Epithelial cell of esophagus (primary cell): ENCODE measurements around the gene BNIP5.

Source experiments
- DNase-seq: peaks from one replicate; pipeline ENCODE4 v3.0.0; 2010; ENCODE audit warnings: low read depth
- H3K4me3 ChIP-seq: 2 replicates; pipeline ENCODE4 v1.5.1; 2011; ENCODE audit warnings: mild to moderate bottlenecking, low read length, control low read depth
- CTCF ChIP-seq: IDR thresholded peaks from 2 replicates; pipeline ENCODE4 v1.5.1; 2011; ENCODE audit warnings: low read depth, mild to moderate bottlenecking, low read length, control low read depth, inconsistent platforms; ENCODE audit not compliant: insufficient read depth; ENCODE audit errors: missing control alignments

Gene BNIP5

GRCh38 chr6:36335465-36336207, 1.1 kb downstream of the BNIP5 start:
- peak; percentile 11 for DNase-seq
- TF ChIP-seq CTCF, result no peak
- no peak overlapping the region for H3K4me3 ChIP-seq

DNA sequence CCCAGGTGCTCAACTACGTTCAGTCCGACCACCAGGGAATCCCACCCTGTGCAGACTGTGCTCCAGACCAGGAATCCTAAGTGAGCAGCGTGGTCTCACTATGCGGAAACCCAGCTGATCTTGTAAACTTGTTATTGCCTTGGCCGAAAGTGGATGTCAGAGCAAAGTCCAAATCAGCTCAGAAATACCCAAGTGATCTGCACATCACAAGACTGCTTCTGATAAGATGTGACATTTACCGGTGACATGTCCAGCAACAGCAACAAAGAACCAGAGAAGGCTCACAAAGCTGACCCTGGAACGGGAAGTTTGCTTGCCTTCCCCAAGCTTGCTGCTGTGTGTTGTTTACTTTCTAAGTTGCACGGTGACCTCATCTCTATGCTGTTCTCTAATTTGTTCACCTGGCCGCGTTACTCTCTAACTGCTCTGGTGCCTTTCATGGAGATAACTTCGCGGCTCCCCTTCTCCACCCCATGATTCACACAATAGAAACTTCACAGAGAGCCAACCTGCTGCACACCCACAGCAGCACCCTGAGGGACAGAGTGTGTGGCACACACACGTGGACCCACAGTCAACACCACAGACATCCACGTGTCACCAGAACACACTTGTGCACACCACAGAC, 1.7 kb downstream of the BNIP5 start:
- peak; percentile 72 for DNase-seq
- no peak overlapping the region for H3K4me3 ChIP-seq
- TF ChIP-seq CTCF, result no peak

DNA sequence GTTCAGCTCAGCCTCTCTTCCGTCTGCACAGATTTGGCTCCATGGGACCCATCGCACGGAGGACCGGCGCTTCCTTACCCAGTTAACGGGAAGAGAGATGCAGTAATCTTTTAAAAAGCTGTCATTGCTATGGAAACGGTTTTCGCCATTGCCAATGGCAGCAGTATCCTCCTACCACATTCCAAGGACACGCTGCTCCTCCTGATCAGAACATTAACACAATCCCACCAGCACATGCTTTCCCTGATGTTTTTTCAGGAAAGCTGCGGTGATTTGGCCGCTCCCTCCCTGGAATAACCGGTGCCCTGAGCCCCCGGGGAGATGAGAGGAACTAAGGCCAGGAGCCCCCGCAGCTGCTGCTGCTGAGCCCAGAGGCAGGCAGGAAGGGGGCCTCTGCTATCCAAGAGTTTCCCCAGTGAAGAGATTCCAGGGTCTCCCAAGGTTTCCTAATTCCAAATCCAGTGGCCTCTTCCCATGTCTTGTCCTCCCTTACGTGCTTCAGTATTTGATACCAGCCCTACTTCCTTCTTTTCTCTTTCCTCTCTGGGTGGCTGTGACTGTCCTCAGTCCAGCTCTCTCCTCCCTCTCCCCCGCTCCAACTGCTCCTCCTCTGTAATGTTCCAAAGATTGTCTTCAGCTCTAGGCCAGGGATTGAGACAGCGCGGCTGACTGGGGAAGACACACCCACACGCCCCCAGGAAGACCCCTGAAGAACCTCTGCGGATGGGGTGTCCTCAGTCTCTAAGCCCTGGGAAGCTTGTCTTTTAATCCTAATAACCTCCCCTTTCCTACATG, 2.6 kb downstream of the BNIP5 start:
- H3K4me3 ChIP-seq, result no peak overlapping the region
- no peak for DNase-seq
- TF ChIP-seq CTCF, result no peak

GRCh38 chr6:36333171-36333895, 3.4 kb downstream of the BNIP5 start:
- H3K4me3 ChIP-seq, result no peak overlapping the region
- no peak for TF ChIP-seq CTCF
- no peak for DNase-seq

DNA sequence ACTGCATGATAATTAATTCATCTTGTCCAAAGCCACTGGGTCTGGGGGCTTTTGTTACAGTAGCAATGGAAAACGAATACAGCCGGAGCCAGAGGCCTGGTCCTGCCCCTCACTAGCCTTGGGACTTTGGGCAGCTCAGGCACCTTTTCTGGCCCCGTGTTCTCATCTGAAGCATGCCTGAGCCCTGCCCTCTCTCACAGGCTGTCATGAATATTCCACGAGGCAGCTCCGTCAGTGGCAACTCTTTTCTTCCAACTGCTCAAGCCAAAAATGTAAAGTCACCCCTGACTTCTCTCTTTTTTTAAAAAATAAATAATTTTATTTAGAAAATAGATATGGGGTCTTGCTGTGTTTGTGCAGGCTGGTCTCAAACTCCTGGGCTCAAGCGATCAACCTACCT, 5.3 kb downstream of the BNIP5 start:
- H3K4me3 ChIP-seq, result no peak overlapping the region
- no peak for TF ChIP-seq CTCF
- no peak for DNase-seq

GRCh38 chr6:36330366-36330765, 6.3 kb downstream of the BNIP5 start:
- H3K4me3 ChIP-seq, result no peak overlapping the region
- TF ChIP-seq CTCF, result no peak
- no peak for DNase-seq
